K562 (cell line): ENCODE data around the gene ABCA1. TPM values are rescaled to one million over a fixed set of nuclear protein-coding genes. Genes with fewer than 3 reads are reported as not detected.

Experiments used
- ATAC-seq: fragments of 200-7000 bp; cut with Tn5 transposase; 3 replicates; pipeline ENCODE4 v1.9.1; 2020; ENCODE audit warnings: moderate library complexity
- BruUV-seq: library from RNA; stranded (reverse); fragments of 400-500 nt; replicated peaks from 2 replicates; lab custom pipeline; 2021; lab: Mats Ljungman, UMichigan
- CTCF ChIA-PET: fragments of 300-600 bp; formaldehyde crosslinking; extraction: SDS; loops from one replicate; lab custom pipeline; 2021; ENCODE audit warnings: low intra/inter-chr PET ratio; lab: Yijun Ruan, JAX
- POLR2A ChIA-PET: fragments of 300-600, 350-650 bp; sonication (Branson Sonifier 250); formaldehyde crosslinking; extraction: SDS; loops from one replicate; lab custom pipeline; 2021; ENCODE audit warnings: antibody characterized with exemption, inconsistent platforms; lab: Yijun Ruan, JAX
- DNase-seq, 4 experiments: peaks; one replicate each; pipeline versions ENCODE4 v3.0.0 to v3.0.0-alpha.2; 2011 to 2018; ENCODE audit warnings: low spot score in 3 of 4, mixed read lengths in 3 of 4; ENCODE audit errors: extremely low read depth in 1 of 4
- FAIRE-seq: peaks from 2 replicates; lab custom pipeline; 2011; peaks lifted over from hg19 to GRCh38; lab: Jason Lieb, UNC
- H2AFZ ChIP-seq: 2 replicates; pipeline ENCODE4 v1.6.0; 2011; ENCODE audit warnings: low read depth, low read length, control low read depth, inconsistent platforms
- H3K27ac ChIP-seq: fragments of 200-600 bp; 3 replicates; pipeline ENCODE4 v1.8.0; 2011; ENCODE audit warnings: low read depth, mild to moderate bottlenecking, control low read depth, inconsistent platforms, low read length, moderate library complexity, mixed read lengths; ENCODE audit errors: extremely low read depth
- H3K27me3 ChIP-seq, 2 experiments: fragments of 300-600 bp in 1 of 2; 2 replicates in 1 of 2; 3 replicates in 1 of 2; pipeline versions ENCODE4 v1.6.0 to v1.8.0; 2011; ENCODE audit warnings: inconsistent platforms in 2 of 2, low read length in 2 of 2, mild to moderate bottlenecking in 1 of 2, mixed read lengths in 1 of 2, moderate library complexity in 1 of 2; ENCODE audit not compliant: control insufficient read depth in 2 of 2, insufficient read depth in 2 of 2
- H3K36me3 ChIP-seq: fragments of 300-600 bp; 3 replicates; pipeline ENCODE4 v1.8.0; 2011; ENCODE audit warnings: mild to moderate bottlenecking, low read length, inconsistent platforms; ENCODE audit not compliant: control insufficient read depth, insufficient read depth
- H3K4me1 ChIP-seq, 2 experiments: fragments of 200-600 bp in 1 of 2; replicated peaks in 1 of 2; 2 replicates in 1 of 2; 3 replicates in 1 of 2; pipeline versions ENCODE4 v1.5.1 to v1.8.0; 2011; ENCODE audit warnings: inconsistent platforms in 2 of 2, low read length in 2 of 2, mild to moderate bottlenecking in 1 of 2, mixed read lengths in 1 of 2, moderate library complexity in 1 of 2; ENCODE audit not compliant: control insufficient read depth in 2 of 2, insufficient read depth in 2 of 2
- H3K4me2 ChIP-seq: 2 replicates; pipeline ENCODE4 v1.6.1; 2011; ENCODE audit warnings: low read length, control low read depth, inconsistent platforms, mixed read lengths; ENCODE audit not compliant: insufficient read depth
- H3K4me3 ChIP-seq: fragments of 200-600 bp; sonication (generic), shearing (Covaris generic); 2 replicates; pipeline ENCODE4 v1.5.1; 2016; ENCODE audit warnings: control low read depth, inconsistent platforms
- H3K79me2 ChIP-seq: fragments of 200-600 bp; 3 replicates; pipeline ENCODE4 v1.8.0; 2011; ENCODE audit warnings: low read length, inconsistent platforms; ENCODE audit not compliant: control insufficient read depth, insufficient read depth
- H3K9ac ChIP-seq, 2 experiments: 2 replicates each; pipeline versions ENCODE4 v1.6.0 to v1.6.1; 2011; ENCODE audit warnings: low read depth in 2 of 2, low read length in 2 of 2, control low read depth in 1 of 2, inconsistent platforms in 1 of 2, mild to moderate bottlenecking in 1 of 2, mixed read lengths in 1 of 2; ENCODE audit not compliant: insufficient read depth in 1 of 2
- H3K9me1 ChIP-seq: one replicate; pipeline ENCODE4 v1.6.0; 2011; ENCODE audit warnings: inconsistent platforms, mild to moderate bottlenecking, low read length, moderate library complexity; ENCODE audit not compliant: control insufficient read depth, insufficient read depth
- H3K9me3 ChIP-seq: replicated peaks from 2 replicates; pipeline ENCODE4 v1.5.1; 2011; ENCODE audit warnings: low read depth, low read length, inconsistent platforms; ENCODE audit not compliant: control insufficient read depth, insufficient read depth
- H4K20me1 ChIP-seq: replicated peaks from 2 replicates; pipeline ENCODE4 v1.6.1; 2011; ENCODE audit warnings: low read length, inconsistent platforms, mixed read lengths; ENCODE audit not compliant: control insufficient read depth, insufficient read depth
- HCFC1 ChIP-seq: IDR thresholded peaks from 2 replicates; pipeline ENCODE4 v1.6.1; 2012; ENCODE audit warnings: low read depth, low read length, improper control_type of control experiment
- NONO ChIP-seq, 2 experiments: fragments of 200-400 bp in 1 of 2; fragments of 450-650 bp in 1 of 2; formaldehyde crosslinking in 1 of 2; IDR thresholded peaks; 2 replicates each; pipeline ENCODE4 v1.6.1; 2017; ENCODE audit warnings: low read depth in 2 of 2, mild to moderate bottlenecking in 2 of 2, moderate library complexity in 2 of 2, low read length in 1 of 2
- NR3C1 ChIP-seq: sonication (generic); formaldehyde crosslinking; IDR thresholded peaks from 2 replicates; pipeline ENCODE4 v1.8.1; 2022; ENCODE audit warnings: missing genetic modification reagents
- ZNF561 ChIP-seq: fragments of 450-650 bp; formaldehyde crosslinking; conservative IDR thresholded peaks from 2 replicates; pipeline ENCODE4 v1.4.0; 2020; ENCODE audit warnings: mild to moderate bottlenecking, moderate library complexity
- WGBS: fragments of 100-300 bp; shearing (Covaris generic); methylation state at CpG from one replicate; pipeline ENCODE4 v1.1.6; 2016; ENCODE audit warnings: low coverage, mixed read lengths; ENCODE audit not compliant: insufficient coverage; ENCODE audit errors: missing lambda C conversion rate; 5-methylcytosine and 5-hydroxymethylcytosine counted together
- in situ Hi-C: fragments of 300-500 bp; cut with MboI; formaldehyde crosslinking; loops from 4 replicates; pipeline ENCODE4 v1.15.0; 2018; ENCODE audit warnings: inconsistent platforms, mixed read lengths
- intact Hi-C: fragments of 100-400 bp; cut with micrococcal nuclease; formaldehyde crosslinking; loops from 2 replicates; pipeline ENCODE4 v1.14.2; 2022
- polyA plus RNA-seq, 8 experiments: library from polyadenylated mRNA; depleted of rRNA in 4 of 8; stranded (reverse) in 5 of 8; unstranded in 3 of 8; fragments of >200 nt; fragmentation: Nextera tagmentation in 2 of 8; fragmentation: Illumina TruSeq in 1 of 8; extraction: Ambion mirVana in 2 of 8; extraction: Trizol in 1 of 8; gene quantifications; 2 replicates each; pipeline versions ENCODE4 v1.2.1 to v1.2.3, GENCODE V29; 2011 to 2014; ENCODE audit warnings: inconsistent platforms in 1 of 8, missing spikeins in 1 of 8
- total RNA-seq, 7 experiments: library from RNA; depleted of rRNA in 6 of 7; stranded (reverse); fragments of >200 nt in 6 of 7; fragmentation: Illumina TruSeq in 2 of 7; extraction: Trizol in 2 of 7; gene quantifications; 2 replicates each; pipeline versions ENCODE4 v1.2.1 to v1.2.3, GENCODE V29; 2011 to 2021; ENCODE audit warnings: low replicate concordance in 1 of 7
- TF ChIP-seq, protein P1 (sequence below): fragments of 450-650 bp; formaldehyde crosslinking; IDR thresholded peaks from 2 replicates; pipeline ENCODE4 v1.4.0; 2022; ENCODE audit warnings: missing genetic modification characterization

ABCA1 gene
- total and polyA plus RNA-seq, 9 of the 15 experiments (the other 6 are each of a cell fraction or from before 2014, with no cell fraction given): under 0.01 to 0.18 (median 0.02) TPM; not detected in 5

DNA sequence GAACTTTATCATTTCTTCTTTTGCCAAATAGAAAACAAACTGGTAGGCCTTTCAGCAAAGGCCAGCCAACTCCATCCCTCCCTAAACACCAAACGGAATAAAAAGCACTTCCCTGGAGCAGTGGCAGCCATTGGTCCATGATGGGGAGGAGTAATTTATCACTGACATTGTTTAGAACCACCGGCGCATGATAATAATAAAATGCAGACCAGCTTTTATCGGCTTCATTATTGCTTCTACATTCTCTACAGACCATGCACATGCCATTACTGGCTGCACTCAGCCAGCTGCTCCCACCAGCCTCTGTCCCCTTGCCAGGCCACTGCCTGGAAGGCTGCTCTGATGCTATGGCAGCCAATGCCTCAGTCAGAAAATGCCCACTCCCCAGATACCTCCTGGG lies 45.9 kb downstream of the ABCA1 start:
- ATAC-seq: no peak
- no peaks in the 10 kb centered on the region for H3K36me3 ChIP-seq
- no peak overlapping the region for H3K4me2 ChIP-seq
- no TSS peak for BruUV-seq
- in situ Hi-C loops: no loop called here
- H3K27me3 ChIP-seq: peaks cover 0 to 11% of the 10 kb centered on the region in 2 experiments; a peak in 3 of 5 replicates
- no peaks in the 10 kb centered on the region for H4K20me1 ChIP-seq
- POLR2A ChIA-PET: interaction anchor here (0.7 kb wide), 1 partner anchor 129 kb away, joined by 3 read pairs; no protein-coding TSS in a partner anchor
- 2% methylated on average over 4 of the region's 4 CpGs for WGBS
- FAIRE-seq: no peak
- no peak overlapping the region for H3K27ac ChIP-seq
- no peaks in the 10 kb centered on the region for H3K9me3 ChIP-seq
- DNase-seq: no peak
- no peak overlapping the region for H3K9ac ChIP-seq
- no peaks in the 10 kb centered on the region for H3K79me2 ChIP-seq
- TF ChIP-seq NR3C1 (no peak), HCFC1 (no peak), ZNF561 (CRISPR knock-in tag) (no peak), NONO (IDR thresholded peaks at IDR 0.05; ENCODE audit: low read depth in 2 of 2, low read length in 1 of 2) (no peak)
- TF ChIP-seq, protein P1, sequence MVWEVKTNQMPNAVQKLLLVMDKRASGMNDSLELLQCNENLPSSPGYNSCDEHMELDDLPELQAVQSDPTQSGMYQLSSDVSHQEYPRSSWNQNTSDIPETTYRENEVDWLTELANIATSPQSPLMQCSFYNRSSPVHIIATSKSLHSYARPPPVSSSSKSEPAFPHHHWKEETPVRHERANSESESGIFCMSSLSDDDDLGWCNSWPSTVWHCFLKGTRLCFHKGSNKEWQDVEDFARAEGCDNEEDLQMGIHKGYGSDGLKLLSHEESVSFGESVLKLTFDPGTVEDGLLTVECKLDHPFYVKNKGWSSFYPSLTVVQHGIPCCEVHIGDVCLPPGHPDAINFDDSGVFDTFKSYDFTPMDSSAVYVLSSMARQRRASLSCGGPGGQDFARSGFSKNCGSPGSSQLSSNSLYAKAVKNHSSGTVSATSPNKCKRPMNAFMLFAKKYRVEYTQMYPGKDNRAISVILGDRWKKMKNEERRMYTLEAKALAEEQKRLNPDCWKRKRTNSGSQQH (CRISPR knock-in tag): no peak
- TF ChIP-seq, all 486 proteins: peak for 0
- Histone ChIP-seq H3K4me1 (no peaks in the 10 kb centered on the region), H3K9me1 (no peaks in the 10 kb centered on the region), H3K4me3 (no peak overlapping the region), H2AFZ (no peak overlapping the region)
- intact Hi-C loops: no loop called here
- CTCF ChIA-PET: no interaction called here
